ENCODE data around the gene PPP1R2.
A peak's percentile ranks its signal among the peaks of the same experiment; 100 is the strongest.
"Not testable (repeated sequence)": the region's sequence is repeated elsewhere in the genome, so short reads cannot be mapped to it uniquely, and the experiment has no call there.

PPP1R2 gene

GRCh38 chr3:195535293-195535692, 7.8 kb downstream of the PPP1R2 start:
- DNase-seq = no peak

- no peak for DNase-seq
These were observed 10.3 kb downstream of the PPP1R2 start for GRCh38 chr3:195532834-195533233.

- DNase-seq = no peak
These were observed 10.8 kb downstream of the PPP1R2 start for GRCh38 chr3:195532345-195532744.

- DNase-seq = no peak
These were observed 11.4 kb downstream of the PPP1R2 start for GRCh38 chr3:195531683-195532082.

- DNase-seq = no peak
These were observed 16.6 kb downstream of the PPP1R2 start for GRCh38 chr3:195526492-195526891.

- no peak for DNase-seq
These were observed 18.8 kb downstream of the PPP1R2 start for GRCh38 chr3:195524171-195524896.

- DNase-seq = peak; percentile 69
These were observed 20.7 kb downstream of the PPP1R2 start for GRCh38 chr3:195522254-195523023.

GRCh38 chr3:195517030-195517429, 26.1 kb downstream of the PPP1R2 start:
- DNase-seq = no peak

GRCh38 chr3:195514610-195515235, 28.4 kb downstream of the PPP1R2 start:
- not testable (repeated sequence) for DNase-seq

GRCh38 chr3:195512798-195513345, 30.3 kb downstream of the PPP1R2 start:
- DNase-seq = no peak

GRCh38 chr3:195511136-195511535, 32.0 kb downstream of the PPP1R2 start:
- DNase-seq = no peak

GRCh38 chr3:195508185-195508584, 34.9 kb downstream of the PPP1R2 start:
- no peak for DNase-seq

- DNase-seq = no peak
These were observed 67.5 kb downstream of the PPP1R2 start for GRCh38 chr3:195475614-195476013.

GRCh38 chr3:195475116-195475515, 68.0 kb downstream of the PPP1R2 start:
- not testable (repeated sequence) for DNase-seq

GRCh38 chr3:195468841-195469240, 74.3 kb downstream of the PPP1R2 start:
- DNase-seq = no peak

- no peak for DNase-seq
These were observed 74.7 kb downstream of the PPP1R2 start for GRCh38 chr3:195468391-195468776.

GRCh38 chr3:195467641-195468390, 75.3 kb downstream of the PPP1R2 start:
- DNase-seq = no peak

- DNase-seq = no peak
These were observed 76.9 kb downstream of the PPP1R2 start for GRCh38 chr3:195466251-195466650.

All from CD4-positive, alpha-beta T cell treated with Interleukin-10 for 1 hour (primary cell).